Measurements from ENCODE around the gene KIAA0040.

DNA sequence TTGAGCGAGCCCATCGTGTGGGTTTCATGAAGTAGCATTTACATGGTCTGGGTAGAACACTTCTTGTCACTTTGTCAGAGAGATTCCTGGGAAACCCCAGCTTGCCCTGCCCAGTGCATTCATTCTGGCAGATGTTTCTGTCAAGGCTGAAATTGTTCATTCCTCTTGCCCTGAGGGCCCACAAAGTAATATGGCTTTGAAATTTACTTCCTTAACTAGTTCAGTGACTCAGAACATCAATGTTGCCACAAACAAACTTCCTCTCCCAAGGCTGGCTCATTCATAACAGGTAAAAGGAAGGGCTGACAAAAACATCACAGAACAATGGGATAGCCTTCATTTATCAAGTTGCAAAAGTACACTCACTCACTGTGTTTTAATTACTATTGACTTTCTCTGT, 5.0 kb upstream of the KIAA0040 start:
- TF ChIP-seq HDAC6 (IDR thresholded peaks at IDR 0.05; ENCODE audit: unreplicated experiment) (no peak), RFX5 (IDR thresholded peaks at IDR 0.05; ENCODE audit: low read depth, low read length) (no peak), RAD21 (IDR thresholded peaks at IDR 0.05; ENCODE audit: insufficient read depth, low read depth, low read length) (no peak), POLR2A (IDR thresholded peaks at IDR 0.05; ENCODE audit: low read depth, low read length) (no peak), ELK1 (IDR thresholded peaks at IDR 0.05; ENCODE audit: low read depth, low read length) (no peak), JUND (IDR thresholded peaks at IDR 0.05; ENCODE audit: low read depth, low read length) (no peak), SMC3 (IDR thresholded peaks at IDR 0.05; ENCODE audit: borderline replicate concordance, low read length) (no peak), GABPA (IDR thresholded peaks at IDR 0.05; ENCODE audit: low read depth) (no peak), ZNF217 (IDR thresholded peaks at IDR 0.05) (no peak), CREB1 (IDR thresholded peaks at IDR 0.05; ENCODE audit: low read depth) (no peak), CBFB (IDR thresholded peaks at IDR 0.05; ENCODE audit: low read depth) (no peak)
- TF ChIP-seq, protein P1, sequence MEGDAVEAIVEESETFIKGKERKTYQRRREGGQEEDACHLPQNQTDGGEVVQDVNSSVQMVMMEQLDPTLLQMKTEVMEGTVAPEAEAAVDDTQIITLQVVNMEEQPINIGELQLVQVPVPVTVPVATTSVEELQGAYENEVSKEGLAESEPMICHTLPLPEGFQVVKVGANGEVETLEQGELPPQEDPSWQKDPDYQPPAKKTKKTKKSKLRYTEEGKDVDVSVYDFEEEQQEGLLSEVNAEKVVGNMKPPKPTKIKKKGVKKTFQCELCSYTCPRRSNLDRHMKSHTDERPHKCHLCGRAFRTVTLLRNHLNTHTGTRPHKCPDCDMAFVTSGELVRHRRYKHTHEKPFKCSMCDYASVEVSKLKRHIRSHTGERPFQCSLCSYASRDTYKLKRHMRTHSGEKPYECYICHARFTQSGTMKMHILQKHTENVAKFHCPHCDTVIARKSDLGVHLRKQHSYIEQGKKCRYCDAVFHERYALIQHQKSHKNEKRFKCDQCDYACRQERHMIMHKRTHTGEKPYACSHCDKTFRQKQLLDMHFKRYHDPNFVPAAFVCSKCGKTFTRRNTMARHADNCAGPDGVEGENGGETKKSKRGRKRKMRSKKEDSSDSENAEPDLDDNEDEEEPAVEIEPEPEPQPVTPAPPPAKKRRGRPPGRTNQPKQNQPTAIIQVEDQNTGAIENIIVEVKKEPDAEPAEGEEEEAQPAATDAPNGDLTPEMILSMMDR (IDR thresholded peaks at IDR 0.05 in 2 of 3, conservative IDR thresholded peaks at IDR 0.05 in 1 of 3; ENCODE audit: control insufficient read depth in 2 of 3, extremely low read depth in 1 of 3, insufficient read depth in 1 of 3, low read depth in 3 of 3, low read length in 3 of 3) = no peak
- TF ChIP-seq, protein P2, sequence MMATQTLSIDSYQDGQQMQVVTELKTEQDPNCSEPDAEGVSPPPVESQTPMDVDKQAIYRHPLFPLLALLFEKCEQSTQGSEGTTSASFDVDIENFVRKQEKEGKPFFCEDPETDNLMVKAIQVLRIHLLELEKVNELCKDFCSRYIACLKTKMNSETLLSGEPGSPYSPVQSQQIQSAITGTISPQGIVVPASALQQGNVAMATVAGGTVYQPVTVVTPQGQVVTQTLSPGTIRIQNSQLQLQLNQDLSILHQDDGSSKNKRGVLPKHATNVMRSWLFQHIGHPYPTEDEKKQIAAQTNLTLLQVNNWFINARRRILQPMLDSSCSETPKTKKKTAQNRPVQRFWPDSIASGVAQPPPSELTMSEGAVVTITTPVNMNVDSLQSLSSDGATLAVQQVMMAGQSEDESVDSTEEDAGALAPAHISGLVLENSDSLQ (IDR thresholded peaks at IDR 0.05) = no peak
